Ammon's horn (tissue), 1 donor: ENCODE data around the gene IGF1R.

Experiments
- DNase-seq: peaks from one replicate; pipeline ENCODE4 v3.0.0-alpha.2; 2016; ENCODE audit warnings: low spot score

IGF1R gene

DNA sequence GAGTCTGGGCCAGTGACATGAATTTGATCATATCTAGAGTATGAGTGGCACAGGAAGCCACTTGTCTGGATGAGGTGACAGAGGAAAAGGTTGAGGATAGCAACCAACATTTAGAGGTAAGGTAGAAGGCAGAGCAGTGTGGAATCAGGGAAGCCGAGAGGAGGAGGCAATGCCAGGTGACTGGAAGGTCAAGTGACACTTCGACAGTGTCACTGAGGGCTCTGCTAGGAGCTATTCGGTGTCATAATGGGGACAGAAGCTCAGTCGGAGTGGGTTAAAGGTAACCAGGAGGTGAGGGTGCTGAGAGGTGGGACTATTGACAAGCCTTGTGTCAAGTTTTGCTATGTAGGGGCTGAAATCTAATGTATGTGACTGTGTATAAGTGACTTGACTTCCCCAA is 56.7 kb downstream of the IGF1R start:
- no peak for DNase-seq

GRCh38 chr15:98706387-98706786 is 58.0 kb downstream of the IGF1R start:
- DNase-seq, result no peak

DNA sequence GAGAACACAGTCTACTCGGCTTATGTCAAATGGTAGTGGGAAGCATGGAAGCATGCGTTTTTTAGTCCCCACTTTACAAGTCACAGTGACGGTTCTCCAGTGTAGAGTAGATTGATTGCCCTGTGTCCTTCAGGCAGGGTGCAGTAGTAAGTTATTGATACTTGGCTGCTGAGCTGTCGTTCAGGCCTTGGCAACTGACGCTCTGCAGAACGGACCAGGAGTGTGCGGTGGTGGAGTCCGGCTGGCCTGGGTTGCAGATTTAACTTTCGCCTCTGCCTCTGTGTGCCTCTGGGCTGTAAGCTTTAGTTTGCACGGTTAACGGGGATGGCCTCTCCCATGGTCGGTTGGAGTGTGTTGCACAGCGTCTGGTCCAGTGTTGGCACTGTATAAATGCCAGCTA is 58.6 kb downstream of the IGF1R start:
- no peak for DNase-seq

- DNase-seq, result no peak
These were observed 59.8 kb downstream of the IGF1R start for GRCh38 chr15:98708037-98708590.

- no peak for DNase-seq
These were observed 63.5 kb downstream of the IGF1R start for GRCh38 chr15:98711810-98712209.

GRCh38 chr15:98712845-98713584 is 64.7 kb downstream of the IGF1R start:
- DNase-seq, result no peak

DNA sequence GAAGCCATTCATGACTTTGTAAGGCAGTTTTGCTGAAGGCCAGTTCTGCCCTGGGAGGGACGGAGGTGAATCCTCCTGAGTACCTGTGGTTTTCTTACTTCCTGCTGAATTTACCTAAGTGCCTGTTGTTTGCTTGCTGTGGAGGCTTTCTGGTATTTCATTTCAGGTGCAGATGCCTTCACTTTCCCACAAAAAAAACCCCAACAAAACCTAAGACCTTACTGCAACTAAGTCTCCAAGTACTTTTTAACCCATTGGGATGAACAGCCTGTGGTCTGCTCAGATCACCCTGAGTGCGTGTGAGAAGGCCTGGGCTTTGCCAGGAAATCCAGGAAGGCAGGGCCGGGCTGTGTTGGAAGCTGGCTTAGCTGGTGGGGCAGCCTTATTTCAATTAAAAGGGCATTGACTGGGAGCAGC is 65.3 kb downstream of the IGF1R start:
- no peak for DNase-seq

DNA sequence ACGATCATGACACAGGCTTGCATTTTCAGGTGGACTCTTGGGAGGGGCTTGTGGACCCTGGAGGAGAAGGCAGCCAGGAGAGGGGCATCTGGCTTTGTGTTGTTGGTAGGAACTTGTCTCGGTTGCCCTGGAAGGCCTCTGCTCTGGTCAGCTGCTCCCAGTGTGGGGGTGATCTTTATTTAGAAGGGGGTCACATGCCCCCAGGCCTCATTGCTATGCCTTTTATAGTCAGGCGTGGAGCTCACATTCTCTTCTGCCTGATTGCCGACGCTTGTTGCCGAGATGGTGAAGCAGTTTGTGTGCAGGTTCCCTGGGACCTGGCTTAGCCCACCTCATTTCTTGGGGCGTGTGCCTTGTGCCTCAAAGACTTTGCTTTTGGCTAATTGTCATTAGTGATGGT is 66.6 kb downstream of the IGF1R start:
- DNase-seq, result no peak

DNA sequence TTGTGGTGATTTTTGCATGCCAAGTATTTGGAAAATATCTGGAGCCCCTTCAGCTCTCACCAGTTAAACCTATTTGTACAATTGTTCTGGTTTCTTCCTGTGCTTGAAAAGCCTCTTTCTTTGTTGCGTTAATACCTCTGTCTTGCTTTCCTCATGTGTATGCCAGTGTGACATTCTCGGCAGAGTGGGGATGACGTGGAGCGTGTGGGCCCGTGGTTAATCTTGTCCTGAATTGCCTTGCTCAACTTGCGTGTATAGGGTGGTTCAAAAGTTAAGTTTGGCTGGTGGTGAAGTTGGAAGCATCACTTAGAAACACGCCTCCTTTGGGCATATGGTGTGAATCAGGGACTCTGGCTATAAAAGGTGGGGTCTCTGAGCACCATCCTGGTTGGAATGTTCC is 67.1 kb downstream of the IGF1R start:
- DNase-seq, result no peak

DNA sequence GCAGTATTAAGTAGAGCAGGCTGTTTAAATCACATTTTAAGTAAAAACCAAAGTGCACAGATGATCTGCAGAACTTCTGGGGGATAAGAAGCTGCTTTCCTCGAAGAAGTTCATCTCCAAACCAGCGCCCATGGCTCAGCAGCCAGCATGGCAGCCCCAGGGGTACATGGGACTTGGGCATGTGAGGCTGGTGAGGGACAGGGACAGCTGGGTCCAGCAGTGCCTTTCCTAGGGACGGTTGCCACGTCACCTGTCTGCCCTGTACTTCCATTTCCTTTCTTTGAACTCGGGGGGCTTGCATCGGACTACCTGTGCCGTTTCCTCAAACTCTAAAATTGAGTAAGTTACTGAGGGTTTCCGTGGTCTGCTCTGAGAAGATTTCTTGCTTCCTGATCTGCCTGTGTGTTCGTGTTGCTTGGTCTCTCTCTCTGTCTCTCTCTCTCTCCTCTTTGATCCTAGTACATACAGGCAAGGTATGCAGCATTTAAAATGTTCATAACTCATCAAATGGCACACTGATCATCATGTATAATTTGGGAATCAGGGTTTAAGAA is 67.6 kb downstream of the IGF1R start:
- no peak for DNase-seq

DNA sequence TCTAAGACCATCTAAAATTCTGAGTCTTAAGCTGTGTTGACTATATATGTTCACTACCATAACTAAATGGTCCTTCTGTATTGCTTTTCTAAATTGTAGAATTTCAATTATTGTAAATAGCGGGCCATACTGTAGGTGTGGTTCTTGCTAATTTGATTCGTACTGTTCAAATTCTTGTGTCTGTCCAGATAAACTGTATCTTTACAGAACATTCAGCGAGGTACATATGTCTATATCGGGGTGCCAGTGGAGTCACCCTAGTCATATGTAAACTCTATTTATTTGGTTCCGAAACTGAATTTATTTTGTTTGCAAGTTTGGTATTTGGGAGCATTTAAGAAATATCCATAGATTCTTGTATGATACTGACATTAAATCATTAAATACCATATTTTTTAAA is 69.0 kb downstream of the IGF1R start:
- DNase-seq, result no peak

DNA sequence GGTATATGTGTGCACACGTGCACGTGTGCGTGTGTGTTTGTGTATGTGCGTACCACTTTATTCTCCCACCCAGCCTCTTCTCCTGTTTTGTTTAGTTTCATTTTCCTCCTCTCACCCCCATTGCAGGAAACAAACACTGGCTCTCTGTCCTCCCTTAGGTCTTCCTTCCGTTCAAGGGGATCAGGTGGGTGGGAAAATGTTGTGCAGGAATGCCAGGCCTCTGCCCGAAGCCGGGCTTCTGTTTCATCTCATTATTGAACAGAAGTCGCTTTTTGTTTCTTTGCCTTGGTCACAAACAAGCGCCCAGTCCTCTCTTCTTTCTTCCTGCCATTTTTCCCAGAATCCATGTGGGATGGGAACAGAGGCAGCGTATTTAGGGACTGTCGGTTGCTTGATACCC is 69.6 kb downstream of the IGF1R start:
- no peak for DNase-seq

DNA sequence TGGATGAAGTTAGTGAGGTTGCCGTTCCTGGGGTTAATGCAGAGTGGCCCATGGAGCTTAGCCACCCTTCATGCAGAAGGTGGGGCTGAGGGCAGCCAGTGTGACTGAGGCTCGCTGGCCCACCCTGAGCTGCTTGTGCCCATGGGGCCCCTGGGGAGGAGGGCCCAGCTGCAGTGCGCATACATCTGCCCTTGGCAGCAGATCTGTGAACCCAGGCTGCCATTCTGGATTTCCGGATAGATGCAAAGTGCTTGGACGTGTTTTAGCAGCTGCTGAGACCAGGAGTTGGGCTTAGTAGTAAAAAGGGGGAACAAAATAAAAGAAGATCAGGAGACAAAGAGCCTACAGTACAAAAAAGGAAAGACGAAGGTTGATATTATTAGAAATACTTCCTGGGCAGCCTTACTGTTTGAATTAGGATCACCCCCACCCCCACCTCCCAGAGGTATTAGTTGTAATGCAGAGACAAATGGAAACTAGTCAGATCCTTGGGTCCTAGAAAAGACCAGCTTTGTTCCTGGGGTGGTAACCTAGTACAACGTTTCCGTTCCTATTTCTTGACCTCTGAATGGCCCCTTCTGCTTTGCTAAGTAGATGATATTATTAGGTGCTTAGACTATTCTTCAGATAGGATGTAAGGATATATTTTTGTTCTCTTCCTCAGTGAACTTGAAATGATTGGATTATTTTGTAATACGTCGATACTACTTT is 70.2 kb downstream of the IGF1R start:
- DNase-seq, result no peak

DNA sequence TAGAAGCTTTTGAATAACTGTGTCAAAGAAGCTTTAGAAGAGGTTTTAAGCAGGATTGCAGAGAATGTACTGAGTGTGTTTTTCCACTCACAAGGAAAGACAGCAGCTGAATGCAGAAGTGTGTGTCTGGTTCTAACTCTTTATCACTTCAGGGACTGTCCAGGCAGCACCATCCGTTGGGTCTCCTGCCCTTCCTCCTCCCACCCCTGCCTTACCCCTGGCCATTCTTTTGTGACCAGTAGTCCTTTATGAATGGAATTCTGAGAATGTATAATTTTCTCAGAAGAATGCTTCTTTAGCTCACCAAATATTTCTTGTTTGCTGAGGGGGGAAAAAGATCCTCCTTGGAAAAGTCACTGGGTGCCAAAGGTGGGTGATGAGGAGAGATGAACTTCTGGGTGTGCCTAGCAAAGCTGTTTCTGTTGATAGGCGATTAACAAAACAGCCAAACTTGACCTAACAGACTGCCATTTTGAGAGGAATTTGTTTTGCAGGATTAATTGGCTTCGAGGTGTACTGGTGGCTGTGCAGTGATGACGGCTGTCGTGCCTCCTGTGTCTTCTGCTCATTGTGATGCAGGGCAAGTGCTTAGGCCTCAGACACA is 70.9 kb downstream of the IGF1R start:
- DNase-seq, result no peak

- DNase-seq, result no peak
These were observed 71.7 kb downstream of the IGF1R start for GRCh38 chr15:98720031-98720430.

DNA sequence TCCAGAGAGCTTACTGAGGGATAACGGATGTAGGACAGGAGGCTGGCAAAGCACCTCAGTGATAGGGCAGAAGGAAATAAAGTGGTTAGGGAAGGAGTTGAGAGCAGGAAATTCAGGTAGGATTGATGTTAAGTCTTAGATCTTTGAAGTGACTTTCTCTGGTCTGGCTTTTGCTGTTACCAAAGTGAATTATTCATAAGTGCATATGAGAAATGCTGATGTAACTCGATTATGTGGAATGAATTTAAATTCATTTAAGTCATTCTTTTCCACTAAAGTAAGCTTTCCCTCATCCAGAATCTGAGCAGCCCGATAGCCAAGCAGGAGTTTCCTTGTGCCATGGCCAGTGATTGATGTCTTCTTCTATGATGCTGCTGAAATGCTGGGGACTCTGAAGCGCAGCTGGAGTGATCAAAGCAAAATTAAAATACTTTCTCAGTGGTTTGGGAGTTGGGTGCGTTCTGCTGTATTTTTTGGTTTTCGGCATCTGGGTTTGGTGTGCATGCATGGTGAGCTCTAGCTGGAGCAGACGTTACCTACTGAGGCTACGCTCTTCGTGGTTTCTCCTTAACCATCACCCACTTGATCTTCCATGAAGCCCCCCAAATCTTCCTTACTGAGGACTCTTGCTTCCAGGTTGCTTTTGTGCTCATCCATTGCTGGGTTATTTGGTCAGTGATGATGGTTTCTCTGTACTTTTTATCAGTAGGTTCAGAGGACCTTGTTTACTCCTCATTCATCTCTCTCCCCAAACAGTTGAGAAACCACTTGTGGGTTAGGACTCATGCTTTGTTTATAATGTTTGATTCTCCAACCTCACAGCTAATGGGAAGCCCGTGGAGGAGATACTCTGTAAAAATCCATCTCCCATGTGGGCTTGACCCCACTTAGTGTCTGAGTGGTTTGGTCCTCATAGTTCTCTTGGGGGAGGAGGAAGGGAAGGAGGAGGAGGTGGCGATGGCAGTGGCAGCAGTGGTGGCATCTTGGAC is 72.5 kb downstream of the IGF1R start:
- no peak for DNase-seq

DNA sequence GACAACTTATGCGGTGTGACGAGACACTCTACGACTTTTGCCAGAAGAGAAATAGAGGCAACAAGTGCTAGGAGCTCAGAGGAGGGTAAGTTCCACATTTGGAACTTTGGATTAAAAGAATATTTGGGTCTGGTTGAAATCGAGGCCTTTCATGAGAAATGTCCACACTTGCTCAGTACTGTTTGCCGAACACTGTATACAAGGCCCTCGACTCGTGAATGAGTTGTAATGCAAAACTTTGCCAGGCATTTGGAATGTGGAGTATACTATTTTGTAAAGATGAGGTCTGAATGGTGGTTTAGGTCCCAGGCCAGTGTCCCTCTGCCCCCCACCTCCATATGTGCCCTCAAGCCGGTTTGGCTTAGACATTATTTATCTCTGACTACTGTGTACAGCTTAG is 73.9 kb downstream of the IGF1R start:
- no peak for DNase-seq

GRCh38 chr15:98722645-98723044 is 74.3 kb downstream of the IGF1R start:
- no peak for DNase-seq

- no peak for DNase-seq
These were observed 74.9 kb downstream of the IGF1R start for GRCh38 chr15:98723195-98723594.

GRCh38 chr15:98724048-98724447 is 75.7 kb downstream of the IGF1R start:
- no peak for DNase-seq

DNA sequence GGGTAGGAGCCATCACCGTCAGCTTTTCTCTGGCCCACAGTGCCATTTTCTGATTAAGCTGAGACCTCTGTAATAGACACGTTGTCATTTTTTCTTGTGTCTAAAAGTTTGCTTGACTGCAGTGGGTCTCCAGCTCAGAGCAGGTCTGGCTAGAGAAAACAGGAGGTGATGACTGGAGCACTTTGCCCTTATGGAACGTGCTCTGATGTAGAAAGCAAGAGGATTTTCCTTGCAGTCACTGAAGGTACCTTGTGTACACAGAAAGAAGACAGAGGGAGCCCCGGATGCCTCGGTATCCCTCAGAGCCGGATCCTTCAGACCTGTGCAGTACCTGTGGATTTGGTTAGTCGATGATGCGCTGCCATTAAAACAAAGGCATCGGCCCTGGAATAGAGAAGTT is 76.2 kb downstream of the IGF1R start:
- no peak for DNase-seq

GRCh38 chr15:98725874-98726273 is 77.5 kb downstream of the IGF1R start:
- DNase-seq, result no peak
